ENCODE results near the gene TNFRSF1B.

DNA sequence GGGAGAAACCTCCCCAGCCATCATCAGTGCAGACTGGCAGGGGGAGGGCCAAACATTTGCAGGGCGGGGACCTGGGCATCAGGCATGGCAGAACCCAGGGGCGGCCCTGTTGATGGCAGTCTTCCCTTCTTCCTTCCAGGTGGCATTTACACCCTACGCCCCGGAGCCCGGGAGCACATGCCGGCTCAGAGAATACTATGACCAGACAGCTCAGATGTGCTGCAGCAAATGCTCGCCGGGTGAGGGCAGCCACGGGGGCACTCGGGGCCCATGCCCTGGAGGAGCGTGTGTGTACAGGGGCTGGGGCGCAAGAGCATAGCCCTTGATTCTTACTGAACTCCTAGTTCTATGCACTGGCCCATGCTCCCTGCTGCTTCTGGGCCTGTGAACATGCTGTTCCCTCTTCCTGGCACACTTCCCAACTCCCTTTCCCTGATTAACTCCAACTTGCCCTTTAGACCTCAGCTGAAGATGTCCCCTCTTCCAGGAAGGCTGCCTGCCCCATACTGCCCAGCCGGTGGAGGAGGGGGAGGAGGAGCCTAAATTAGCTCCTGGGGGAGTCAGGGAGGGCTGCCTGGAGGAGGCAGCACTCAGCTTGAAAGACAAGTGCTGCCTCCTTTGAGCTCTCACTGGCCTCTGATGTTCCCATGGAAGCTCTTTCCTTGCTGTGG is 22.0 kb downstream of the TNFRSF1B start:
- TF ChIP-seq, protein P1, sequence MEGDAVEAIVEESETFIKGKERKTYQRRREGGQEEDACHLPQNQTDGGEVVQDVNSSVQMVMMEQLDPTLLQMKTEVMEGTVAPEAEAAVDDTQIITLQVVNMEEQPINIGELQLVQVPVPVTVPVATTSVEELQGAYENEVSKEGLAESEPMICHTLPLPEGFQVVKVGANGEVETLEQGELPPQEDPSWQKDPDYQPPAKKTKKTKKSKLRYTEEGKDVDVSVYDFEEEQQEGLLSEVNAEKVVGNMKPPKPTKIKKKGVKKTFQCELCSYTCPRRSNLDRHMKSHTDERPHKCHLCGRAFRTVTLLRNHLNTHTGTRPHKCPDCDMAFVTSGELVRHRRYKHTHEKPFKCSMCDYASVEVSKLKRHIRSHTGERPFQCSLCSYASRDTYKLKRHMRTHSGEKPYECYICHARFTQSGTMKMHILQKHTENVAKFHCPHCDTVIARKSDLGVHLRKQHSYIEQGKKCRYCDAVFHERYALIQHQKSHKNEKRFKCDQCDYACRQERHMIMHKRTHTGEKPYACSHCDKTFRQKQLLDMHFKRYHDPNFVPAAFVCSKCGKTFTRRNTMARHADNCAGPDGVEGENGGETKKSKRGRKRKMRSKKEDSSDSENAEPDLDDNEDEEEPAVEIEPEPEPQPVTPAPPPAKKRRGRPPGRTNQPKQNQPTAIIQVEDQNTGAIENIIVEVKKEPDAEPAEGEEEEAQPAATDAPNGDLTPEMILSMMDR (IDR thresholded peaks at IDR 0.05; ENCODE audit: borderline replicate concordance, extremely low read depth, low read length, poor library complexity, severe bottlenecking), result no peak
- TF ChIP-seq EZH2 (IDR thresholded peaks at IDR 0.05; ENCODE audit: borderline replicate concordance, low read depth, low read length, severe bottlenecking), result no peak

Measured in DND-41 (cell line).